ENCODE measurements around the gene MIPOL1.
"Not testable (repeated sequence)": the region's sequence is repeated elsewhere in the genome, so short reads cannot be mapped to it uniquely, and the experiment has no call there.

The MIPOL1 gene

GRCh38 chr14:37170993-37171392 lies 26.7 kb upstream of the MIPOL1 start:
- H3K36me3 ChIP-seq (ENCODE audit: control insufficient read depth, insufficient read depth, low read length), result no peaks in the 10 kb centered on the region
- H3K4me1 ChIP-seq (ENCODE audit: control insufficient read depth, insufficient read depth, low read length, poor library complexity, severe bottlenecking), result no peaks in the 10 kb centered on the region
- H3K4me3 ChIP-seq (ENCODE audit: insufficient read depth, low read depth, low read length, poor library complexity, severe bottlenecking), result no peak overlapping the region
- DNase-seq, result no peak
- H3K27me3 ChIP-seq (replicated peaks; ENCODE audit: control insufficient read depth, insufficient read depth, low read length, poor library complexity, severe bottlenecking), result no peaks in the 10 kb centered on the region
- H3K9me3 ChIP-seq (ENCODE audit: control insufficient read depth, low read length), result no peaks in the 10 kb centered on the region
- no peak overlapping the region for H3K27ac ChIP-seq (ENCODE audit: insufficient read depth, low read length, poor library complexity, severe bottlenecking)

- H3K36me3 ChIP-seq (ENCODE audit: control insufficient read depth, insufficient read depth, low read length), result no peaks in the 10 kb centered on the region
- no peak overlapping the region for H3K4me3 ChIP-seq (ENCODE audit: insufficient read depth, low read depth, low read length, poor library complexity, severe bottlenecking)
- no peaks in the 10 kb centered on the region for H3K9me3 ChIP-seq (ENCODE audit: control insufficient read depth, low read length)
- H3K27ac ChIP-seq (ENCODE audit: insufficient read depth, low read length, poor library complexity, severe bottlenecking), result no peak overlapping the region
- no peaks in the 10 kb centered on the region for H3K27me3 ChIP-seq (replicated peaks; ENCODE audit: control insufficient read depth, insufficient read depth, low read length, poor library complexity, severe bottlenecking)
- DNase-seq, result no peak
- H3K4me1 ChIP-seq (ENCODE audit: control insufficient read depth, insufficient read depth, low read length, poor library complexity, severe bottlenecking), result no peaks in the 10 kb centered on the region
These were observed 26.1 kb upstream of the MIPOL1 start for GRCh38 chr14:37171678-37172023.

- no peaks in the 10 kb centered on the region for H3K36me3 ChIP-seq (ENCODE audit: control insufficient read depth, insufficient read depth, low read length)
- H3K4me1 ChIP-seq (ENCODE audit: control insufficient read depth, insufficient read depth, low read length, poor library complexity, severe bottlenecking), result no peaks in the 10 kb centered on the region
- H3K27me3 ChIP-seq (replicated peaks; ENCODE audit: control insufficient read depth, insufficient read depth, low read length, poor library complexity, severe bottlenecking), result no peaks in the 10 kb centered on the region
- H3K9me3 ChIP-seq (ENCODE audit: control insufficient read depth, low read length), result no peaks in the 10 kb centered on the region
- DNase-seq, result no peak
- H3K4me3 ChIP-seq (ENCODE audit: insufficient read depth, low read depth, low read length, poor library complexity, severe bottlenecking), result no peak within 1 kb of the TSS
- no peak within 1 kb of the TSS for H3K27ac ChIP-seq (ENCODE audit: insufficient read depth, low read length, poor library complexity, severe bottlenecking)
These were observed 25.5 kb upstream of the MIPOL1 start, which contains the start of gene SLC25A21 for GRCh38 chr14:37172024-37172869. Gene SLC25A21 (minus strand): TSS chr14:37172606.

GRCh38 chr14:37172936-37173614 lies 24.7 kb upstream of the MIPOL1 start:
- H3K4me3 ChIP-seq (ENCODE audit: insufficient read depth, low read depth, low read length, poor library complexity, severe bottlenecking), result no peak overlapping the region

GRCh38 chr14:37179896-37180502 lies 17.7 kb upstream of the MIPOL1 start:
- Histone ChIP-seq H3K27ac (ENCODE audit: insufficient read depth, low read length, poor library complexity, severe bottlenecking) (no peak overlapping the region), H3K36me3 (ENCODE audit: control insufficient read depth, insufficient read depth, low read length) (no peaks in the 10 kb centered on the region), H3K27me3 (replicated peaks; ENCODE audit: control insufficient read depth, insufficient read depth, low read length, poor library complexity, severe bottlenecking) (no peaks in the 10 kb centered on the region), H3K4me3 (ENCODE audit: insufficient read depth, low read depth, low read length, poor library complexity, severe bottlenecking) (no peak overlapping the region), H3K4me1 (ENCODE audit: control insufficient read depth, insufficient read depth, low read length, poor library complexity, severe bottlenecking) (no peaks in the 10 kb centered on the region), H3K9me3 (ENCODE audit: control insufficient read depth, low read length) (no peaks in the 10 kb centered on the region)
- DNase-seq, result no peak

More at GRCh38 chr14:37172936-37173614, 24.7 kb upstream of the MIPOL1 start:
- Histone ChIP-seq H3K27ac (ENCODE audit: insufficient read depth, low read length, poor library complexity, severe bottlenecking) (no peak overlapping the region), H3K4me1 (ENCODE audit: control insufficient read depth, insufficient read depth, low read length, poor library complexity, severe bottlenecking) (no peaks in the 10 kb centered on the region), H3K36me3 (ENCODE audit: control insufficient read depth, insufficient read depth, low read length) (no peaks in the 10 kb centered on the region), H3K27me3 (replicated peaks; ENCODE audit: control insufficient read depth, insufficient read depth, low read length, poor library complexity, severe bottlenecking) (no peaks in the 10 kb centered on the region), H3K9me3 (ENCODE audit: control insufficient read depth, low read length) (no peaks in the 10 kb centered on the region)
- no peak for DNase-seq

- DNase-seq; H3K27ac ChIP-seq (ENCODE audit: insufficient read depth, low read length, poor library complexity, severe bottlenecking); H3K4me3 ChIP-seq (ENCODE audit: insufficient read depth, low read depth, low read length, poor library complexity, severe bottlenecking); H3K4me1 ChIP-seq (ENCODE audit: control insufficient read depth, insufficient read depth, low read length, poor library complexity, severe bottlenecking); H3K36me3 ChIP-seq (ENCODE audit: control insufficient read depth, insufficient read depth, low read length); H3K27me3 ChIP-seq (replicated peaks; ENCODE audit: control insufficient read depth, insufficient read depth, low read length, poor library complexity, severe bottlenecking); H3K9me3 ChIP-seq (ENCODE audit: control insufficient read depth, low read length): not testable (repeated sequence)
These were observed 16.9 kb upstream of the MIPOL1 start for GRCh38 chr14:37180886-37181285.

- Histone ChIP-seq H3K27ac (ENCODE audit: insufficient read depth, low read length, poor library complexity, severe bottlenecking) (no peak overlapping the region), H3K9me3 (ENCODE audit: control insufficient read depth, low read length) (no peaks in the 10 kb centered on the region)
- DNase-seq, result no peak
These were observed 16.3 kb upstream of the MIPOL1 start for GRCh38 chr14:37181441-37181840.

GRCh38 chr14:37184520-37184919 lies 13.2 kb upstream of the MIPOL1 start:
- H3K36me3 ChIP-seq (ENCODE audit: control insufficient read depth, insufficient read depth, low read length); H3K27me3 ChIP-seq (replicated peaks; ENCODE audit: control insufficient read depth, insufficient read depth, low read length, poor library complexity, severe bottlenecking); H3K4me1 ChIP-seq (ENCODE audit: control insufficient read depth, insufficient read depth, low read length, poor library complexity, severe bottlenecking); H3K9me3 ChIP-seq (ENCODE audit: control insufficient read depth, low read length); H3K4me3 ChIP-seq (ENCODE audit: insufficient read depth, low read depth, low read length, poor library complexity, severe bottlenecking); H3K27ac ChIP-seq (ENCODE audit: insufficient read depth, low read length, poor library complexity, severe bottlenecking); DNase-seq: not testable (repeated sequence)

More at GRCh38 chr14:37181441-37181840, 16.3 kb upstream of the MIPOL1 start:
- Histone ChIP-seq H3K4me3 (ENCODE audit: insufficient read depth, low read depth, low read length, poor library complexity, severe bottlenecking) (no peak overlapping the region), H3K4me1 (ENCODE audit: control insufficient read depth, insufficient read depth, low read length, poor library complexity, severe bottlenecking) (no peaks in the 10 kb centered on the region), H3K36me3 (ENCODE audit: control insufficient read depth, insufficient read depth, low read length) (no peaks in the 10 kb centered on the region), H3K27me3 (replicated peaks; ENCODE audit: control insufficient read depth, insufficient read depth, low read length, poor library complexity, severe bottlenecking) (no peaks in the 10 kb centered on the region)

GRCh38 chr14:37185670-37186069 lies 12.1 kb upstream of the MIPOL1 start:
- Histone ChIP-seq H3K27me3 (replicated peaks; ENCODE audit: control insufficient read depth, insufficient read depth, low read length, poor library complexity, severe bottlenecking) (no peaks in the 10 kb centered on the region), H3K27ac (ENCODE audit: insufficient read depth, low read length, poor library complexity, severe bottlenecking) (no peak overlapping the region), H3K4me3 (ENCODE audit: insufficient read depth, low read depth, low read length, poor library complexity, severe bottlenecking) (no peak overlapping the region), H3K4me1 (ENCODE audit: control insufficient read depth, insufficient read depth, low read length, poor library complexity, severe bottlenecking) (no peaks in the 10 kb centered on the region), H3K36me3 (ENCODE audit: control insufficient read depth, insufficient read depth, low read length) (no peaks in the 10 kb centered on the region), H3K9me3 (ENCODE audit: control insufficient read depth, low read length) (no peaks in the 10 kb centered on the region)
- DNase-seq, result no peak

GRCh38 chr14:37186865-37187264 lies 10.9 kb upstream of the MIPOL1 start:
- Histone ChIP-seq H3K27me3 (replicated peaks; ENCODE audit: control insufficient read depth, insufficient read depth, low read length, poor library complexity, severe bottlenecking) (no peaks in the 10 kb centered on the region), H3K9me3 (ENCODE audit: control insufficient read depth, low read length) (no peaks in the 10 kb centered on the region), H3K4me1 (ENCODE audit: control insufficient read depth, insufficient read depth, low read length, poor library complexity, severe bottlenecking) (no peaks in the 10 kb centered on the region), H3K36me3 (ENCODE audit: control insufficient read depth, insufficient read depth, low read length) (no peaks in the 10 kb centered on the region), H3K27ac (ENCODE audit: insufficient read depth, low read length, poor library complexity, severe bottlenecking) (no peak overlapping the region), H3K4me3 (ENCODE audit: insufficient read depth, low read depth, low read length, poor library complexity, severe bottlenecking) (no peak overlapping the region)
- DNase-seq, result no peak
